PC-3 (cell line): ENCODE measurements around the gene ADAMTS9. TPM values are rescaled to one million over a fixed set of nuclear protein-coding genes. Genes with fewer than 3 reads are reported as not detected.

Experiments used
- ATAC-seq: fragments of 200-7000 bp; cut with Tn5 transposase; 2 replicates; pipeline ENCODE4 v1.9.1; 2020; ENCODE audit warnings: mild to moderate bottlenecking, moderate library complexity
- BruUV-seq: library from RNA; stranded (reverse); fragments of 400-500 nt; replicated peaks from 2 replicates; lab custom pipeline; 2021; lab: Mats Ljungman, UMichigan
- CTCF ChIA-PET: fragments of 300-600 bp; sonication (Branson Sonifier 250); formaldehyde crosslinking; loops from one replicate; lab custom pipeline; 2022; ENCODE audit warnings: antibody characterized with exemption; lab: Charles Lee
- POLR2A ChIA-PET: fragments of 300-600 bp; sonication (Branson Sonifier 250); formaldehyde crosslinking; loops from one replicate; lab custom pipeline; 2022; ENCODE audit warnings: antibody characterized with exemption; ENCODE audit not compliant: unreplicated experiment; lab: Charles Lee
- DNase-seq: peaks from one replicate; pipeline ENCODE4 v3.0.0-alpha.2; 2015
- H2AFZ ChIP-seq: fragments of 300-600 bp; sonication (generic); 2 replicates; pipeline ENCODE4 v1.6.0; 2016; ENCODE audit warnings: antibody characterized with exemption, low read length
- H3F3A ChIP-seq: fragments of 300-600 bp; sonication (generic); one replicate; pipeline ENCODE4 v1.6.0; 2017; ENCODE audit warnings: antibody characterized with exemption, low read length, control low read depth, mild to moderate bottlenecking; ENCODE audit not compliant: unreplicated experiment
- H3K27ac ChIP-seq: fragments of 300-600 bp; sonication (generic); 2 replicates; pipeline ENCODE4 v1.5.1; 2016; ENCODE audit warnings: mild to moderate bottlenecking, low read length
- H3K27me3 ChIP-seq: fragments of 300-600 bp; sonication (generic); 2 replicates; pipeline ENCODE4 v1.6.1; 2016; ENCODE audit warnings: low read length, mixed read lengths
- H3K36me3 ChIP-seq: fragments of 300-600 bp; sonication (generic); 2 replicates; pipeline ENCODE4 v1.6.1; 2016; ENCODE audit warnings: low read depth, mixed run types, low read length, mixed read lengths
- H3K4me1 ChIP-seq: fragments of 300-600 bp; sonication (generic); 2 replicates; pipeline ENCODE4 v1.5.1; 2016; ENCODE audit warnings: low read length; ENCODE audit not compliant: insufficient read depth
- H3K4me2 ChIP-seq: fragments of 300-600 bp; sonication (generic); 2 replicates; pipeline ENCODE4 v1.6.0; 2016; ENCODE audit warnings: low read length
- H3K4me3 ChIP-seq: fragments of 300-600 bp; sonication (generic); 2 replicates; pipeline ENCODE4 v1.5.1; 2016; ENCODE audit warnings: mild to moderate bottlenecking, low read length, mixed read lengths
- H3K79me2 ChIP-seq: fragments of 300-600 bp; sonication (generic); 2 replicates; pipeline ENCODE4 v1.6.1; 2017; ENCODE audit warnings: low read length, mixed read lengths
- H3K9ac ChIP-seq: fragments of 300-600 bp; sonication (generic); 2 replicates; pipeline ENCODE4 v1.6.0; 2016; ENCODE audit warnings: mild to moderate bottlenecking, low read length
- H3K9me2 ChIP-seq: fragments of 300-600 bp; sonication (generic); replicated peaks from 2 replicates; pipeline ENCODE4 v1.6.1; 2016; ENCODE audit warnings: mixed run types, low read length, mixed read lengths
- H3K9me3 ChIP-seq: fragments of 300-600 bp; sonication (generic); 2 replicates; pipeline ENCODE4 v1.6.1; 2016; ENCODE audit warnings: low read length, mixed read lengths
- H4K20me1 ChIP-seq: fragments of 300-600 bp; sonication (generic); 2 replicates; pipeline ENCODE4 v1.6.1; 2016; ENCODE audit warnings: low read length, mixed read lengths
- CTCF ChIP-seq: fragments of 300-600 bp; sonication (generic); conservative IDR thresholded peaks from 2 replicates; pipeline ENCODE4 v1.5.1; 2017; ENCODE audit warnings: antibody characterized with exemption, low read depth, mild to moderate bottlenecking, low read length
- EZH2 ChIP-seq: fragments of 300-600 bp; sonication (generic); IDR thresholded peaks from one replicate; pipeline ENCODE4 v1.6.1; 2017; ENCODE audit warnings: antibody characterized with exemption, mild to moderate bottlenecking, low read length; ENCODE audit not compliant: unreplicated experiment
- EZH2phosphoT487 ChIP-seq: fragments of 300-600 bp; sonication (generic); IDR thresholded peaks from 2 replicates; pipeline ENCODE4 v1.6.1; 2018; ENCODE audit warnings: mild to moderate bottlenecking, antibody characterized with exemption, low read length, borderline replicate concordance
- intact Hi-C: fragments of 100-400 bp; cut with micrococcal nuclease; formaldehyde crosslinking; loops from 2 replicates; pipeline ENCODE4 v1.9.0; 2023
- total RNA-seq: library from RNA; depleted of rRNA; stranded (reverse); fragments of >200 nt; gene quantifications from 2 replicates; pipeline ENCODE4 v1.2.3, GENCODE V29; 2014

Gene ADAMTS9
- total RNA-seq, 1 experiment from 2014 or later, result 0.55 TPM

GRCh38 chr3:64676831-64677230 lies 11.0 kb downstream of the ADAMTS9 start:
- no peaks in the 10 kb centered on the region for H3K9me2 ChIP-seq
- BruUV-seq, result no TSS peak
- no peaks in the 10 kb centered on the region for H3K79me2 ChIP-seq
- intact Hi-C loops, result no loop called here
- H4K20me1 ChIP-seq, result no peaks in the 10 kb centered on the region
- no peaks in the 10 kb centered on the region for H3F3A ChIP-seq
- H3K36me3 ChIP-seq, result no peaks in the 10 kb centered on the region
- TF ChIP-seq EZH2phosphoT487, result no peak
- no peak for TF ChIP-seq EZH2
- no peak for TF ChIP-seq CTCF
- POLR2A ChIA-PET, result no interaction called here
- no peaks in the 10 kb centered on the region for H3K9me3 ChIP-seq
- DNase-seq, result no peak
- H3K27ac ChIP-seq, result no peak overlapping the region
- no peak overlapping the region for H3K9ac ChIP-seq
- no peak for ATAC-seq
- H3K4me3 ChIP-seq, result no peak overlapping the region
- no peak overlapping the region for H2AFZ ChIP-seq
- H3K4me2 ChIP-seq, result no peak overlapping the region
- CTCF ChIA-PET, result no interaction called here
- H3K4me1 ChIP-seq, result no peaks in the 10 kb centered on the region
- no peaks in the 10 kb centered on the region for H3K27me3 ChIP-seq

DNA sequence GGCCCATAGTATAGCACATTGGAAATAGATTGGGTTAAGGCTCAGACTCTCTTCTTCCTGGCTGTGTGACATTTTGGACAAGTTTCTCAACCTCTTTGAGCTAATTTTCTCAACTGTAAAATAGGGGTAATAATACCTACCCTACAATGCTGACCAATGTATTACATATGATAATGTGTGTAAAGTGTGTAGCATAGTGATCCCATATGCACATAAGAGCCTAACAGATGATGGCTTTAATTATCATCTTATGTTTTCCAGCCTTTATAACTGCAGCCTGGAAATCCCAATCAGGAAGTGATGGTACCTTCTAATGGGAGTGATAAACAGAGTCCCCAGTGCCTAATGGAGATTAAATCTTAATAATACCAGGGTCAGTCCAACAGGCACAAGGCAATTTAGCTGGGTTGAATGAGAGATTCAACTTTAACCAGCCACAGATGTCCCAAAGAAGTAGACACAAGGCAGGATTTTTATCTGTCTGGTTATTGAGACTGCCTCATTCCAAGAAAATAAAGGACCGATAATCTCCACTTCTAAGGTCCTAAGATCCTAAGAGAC lies 12.0 kb downstream of the ADAMTS9 start:
- ChIA-PET CTCF (no interaction called here), POLR2A (no interaction called here)
- DNase-seq, result no peak
- H3K4me1 ChIP-seq, result no peaks in the 10 kb centered on the region
- no peak for TF ChIP-seq CTCF
- TF ChIP-seq EZH2, result no peak
- TF ChIP-seq EZH2phosphoT487, result no peak
- no TSS peak for BruUV-seq
- intact Hi-C loops, result no loop called here
- no peak for ATAC-seq
- H3K4me2 ChIP-seq, result no peak overlapping the region
- no peak overlapping the region for H3K9ac ChIP-seq
- H3K9me2 ChIP-seq, result no peaks in the 10 kb centered on the region
- no peaks in the 10 kb centered on the region for H4K20me1 ChIP-seq
- no peaks in the 10 kb centered on the region for H3K9me3 ChIP-seq
- H3K27me3 ChIP-seq, result no peaks in the 10 kb centered on the region
- no peak overlapping the region for H3K4me3 ChIP-seq
- no peaks in the 10 kb centered on the region for H3F3A ChIP-seq
- no peak overlapping the region for H2AFZ ChIP-seq
- H3K27ac ChIP-seq, result no peak overlapping the region
- no peaks in the 10 kb centered on the region for H3K36me3 ChIP-seq
- H3K79me2 ChIP-seq, result no peaks in the 10 kb centered on the region

- no peak for TF ChIP-seq CTCF
- TF ChIP-seq EZH2phosphoT487, result no peak
- TF ChIP-seq EZH2, result no peak
- BruUV-seq, result no TSS peak
- H3K9me2 ChIP-seq, result no peaks in the 10 kb centered on the region
- intact Hi-C loops, result no loop called here
- H3K4me2 ChIP-seq, result no peak overlapping the region
- ATAC-seq (no peak), DNase-seq (no peak)
- H2AFZ ChIP-seq, result no peak overlapping the region
- H3K36me3 ChIP-seq, result no peaks in the 10 kb centered on the region
- H3K4me3 ChIP-seq, result no peak overlapping the region
- no peaks in the 10 kb centered on the region for H3F3A ChIP-seq
- H4K20me1 ChIP-seq, result no peaks in the 10 kb centered on the region
- H3K27me3 ChIP-seq, result no peaks in the 10 kb centered on the region
- no peaks in the 10 kb centered on the region for H3K4me1 ChIP-seq
- H3K9ac ChIP-seq, result no peak overlapping the region
- no peak overlapping the region for H3K27ac ChIP-seq
- CTCF ChIA-PET, result no interaction called here
- POLR2A ChIA-PET, result no interaction called here
- H3K9me3 ChIP-seq, result no peaks in the 10 kb centered on the region
- no peaks in the 10 kb centered on the region for H3K79me2 ChIP-seq
Observed at GRCh38 chr3:64674591-64675076, 13.2 kb downstream of the ADAMTS9 start.
